HepG2 (cell line): ENCODE measurements around the gene APBB2. TPM values are rescaled to one million over a fixed set of nuclear protein-coding genes. Genes with fewer than 3 reads are reported as not detected.

Source experiments
- ATAC-seq: fragments of 200-7000 bp; cut with Tn5 transposase; 3 replicates; pipeline ENCODE4 v1.9.1; 2020; ENCODE audit warnings: mild to moderate bottlenecking, moderate library complexity
- BruUV-seq: library from RNA; stranded (reverse); fragments of 400-500 nt; replicated peaks from 2 replicates; lab custom pipeline; 2021; lab: Mats Ljungman, UMichigan
- CTCF ChIA-PET: fragments of 300-600 bp; formaldehyde crosslinking; extraction: SDS; loops from one replicate; lab custom pipeline; 2021; ENCODE audit warnings: low total read pairs, inconsistent platforms, low intra/inter-chr PET ratio; lab: Yijun Ruan, JAX
- POLR2A ChIA-PET: fragments of 350-600 bp; sonication (Branson Sonifier 250); formaldehyde crosslinking; loops from one replicate; lab custom pipeline; 2020; ENCODE audit warnings: antibody characterized with exemption, inconsistent platforms; lab: Yijun Ruan, JAX
- DNase-seq: peaks from one replicate; pipeline ENCODE4 v3.0.0-alpha.2; 2015; ENCODE audit warnings: low spot score
- FAIRE-seq: peaks from 3 replicates; lab custom pipeline; 2011; peaks lifted over from hg19 to GRCh38; lab: Jason Lieb, UNC
- H2AFZ ChIP-seq: one replicate; pipeline ENCODE4 v1.6.1; 2011; ENCODE audit warnings: low read length, inconsistent platforms
- H3K27ac ChIP-seq: fragments of 300-600 bp; 3 replicates; pipeline ENCODE4 v1.8.0; 2011; ENCODE audit warnings: mixed run types, mild to moderate bottlenecking, mixed read lengths, low read length, inconsistent platforms; ENCODE audit not compliant: insufficient read depth; ENCODE audit errors: extremely low read length
- H3K27me3 ChIP-seq, 2 experiments: fragments of 200-600 bp in 1 of 2; 2 replicates in 1 of 2; 3 replicates in 1 of 2; pipeline versions ENCODE4 v1.6.0 to v1.8.0; 2011; ENCODE audit warnings: low read length in 2 of 2, mild to moderate bottlenecking in 2 of 2, moderate library complexity in 2 of 2, inconsistent platforms in 1 of 2; ENCODE audit not compliant: insufficient read depth in 2 of 2, control insufficient read depth in 1 of 2
- H3K36me3 ChIP-seq, 2 experiments: fragments of 200-600 bp in 1 of 2; replicated peaks in 1 of 2; 2 replicates in 1 of 2; 3 replicates in 1 of 2; pipeline versions ENCODE4 v1.5.1 to v1.8.0; 2011; ENCODE audit warnings: low read length in 2 of 2, inconsistent platforms in 1 of 2; ENCODE audit not compliant: insufficient read depth in 2 of 2, control insufficient read depth in 1 of 2
- H3K4me1 ChIP-seq: 2 replicates; pipeline ENCODE4 v1.5.1; 2012; ENCODE audit warnings: low read length, inconsistent platforms; ENCODE audit not compliant: insufficient read depth
- H3K4me2 ChIP-seq: 2 replicates; pipeline ENCODE4 v1.6.0; 2011; ENCODE audit warnings: low read depth, low read length, inconsistent platforms
- H3K4me3 ChIP-seq, 3 experiments: fragments of 200-600 bp in 1 of 3; sonication (generic), shearing (Covaris generic) in 1 of 3; replicated peaks in 1 of 3; 2 replicates each; pipeline ENCODE4 v1.5.1; 2011 to 2016; ENCODE audit warnings: low read length in 3 of 3, inconsistent platforms in 2 of 3, low read depth in 2 of 3, mild to moderate bottlenecking in 2 of 3, control low read depth in 1 of 3, mixed read lengths in 1 of 3; ENCODE audit not compliant: insufficient read depth in 1 of 3
- H3K79me2 ChIP-seq: one replicate; pipeline ENCODE4 v1.6.1; 2011; ENCODE audit warnings: low read length, inconsistent platforms; ENCODE audit not compliant: insufficient read depth
- H3K9ac ChIP-seq: 2 replicates; pipeline ENCODE4 v1.6.0; 2011; ENCODE audit warnings: mild to moderate bottlenecking, low read depth, low read length, inconsistent platforms; ENCODE audit not compliant: insufficient read depth
- H3K9me3 ChIP-seq: 2 replicates; pipeline ENCODE4 v1.5.1; 2012; ENCODE audit warnings: mild to moderate bottlenecking, low read length
- H4K20me1 ChIP-seq: 2 replicates; pipeline ENCODE4 v1.6.0; 2011; ENCODE audit warnings: inconsistent platforms, mild to moderate bottlenecking, low read length, moderate library complexity; ENCODE audit not compliant: insufficient read depth
- AGO1 ChIP-seq: fragments of 200-400 bp; formaldehyde crosslinking; IDR thresholded peaks from 2 replicates; pipeline ENCODE4 v1.6.1; 2017; ENCODE audit warnings: mild to moderate bottlenecking, low read depth, low read length, moderate library complexity; ENCODE audit not compliant: poor library complexity, severe bottlenecking
- ARNT2 ChIP-seq: sonication (generic); formaldehyde crosslinking; IDR thresholded peaks from 2 replicates; pipeline ENCODE4 v1.8.0; 2022; ENCODE audit warnings: mild to moderate bottlenecking, low read depth, missing genetic modification reagents, moderate library complexity
- BATF2 ChIP-seq: sonication (generic); formaldehyde crosslinking; IDR thresholded peaks from 2 replicates; pipeline ENCODE4 v1.8.0; 2022; ENCODE audit warnings: mild to moderate bottlenecking, missing genetic modification reagents, moderate library complexity
- CERS6 ChIP-seq: sonication (generic); formaldehyde crosslinking; IDR thresholded peaks from 2 replicates; pipeline ENCODE4 v1.5.0; 2020; ENCODE audit warnings: missing genetic modification reagents
- GZF1 ChIP-seq: sonication (generic); formaldehyde crosslinking; IDR thresholded peaks from 2 replicates; pipeline ENCODE4 v1.5.1; 2020; ENCODE audit warnings: mild to moderate bottlenecking, missing genetic modification reagents
- HOXA3 ChIP-seq: sonication (generic); formaldehyde crosslinking; IDR thresholded peaks from 2 replicates; pipeline ENCODE4 v1.5.0; 2020; ENCODE audit warnings: missing genetic modification reagents
- IRF9 ChIP-seq: sonication (generic); formaldehyde crosslinking; IDR thresholded peaks from 2 replicates; pipeline ENCODE4 v1.8.0; 2022; ENCODE audit warnings: missing genetic modification reagents, mild to moderate bottlenecking, borderline replicate concordance
- KLF6 ChIP-seq: IDR thresholded peaks from 2 replicates; pipeline ENCODE4 v1.8.0; 2016; ENCODE audit warnings: missing biosample characterization, missing genetic modification reagents
- MAF1 ChIP-seq: sonication (generic); formaldehyde crosslinking; IDR thresholded peaks from 2 replicates; pipeline ENCODE4 v1.5.0; 2020; ENCODE audit warnings: missing genetic modification reagents, borderline replicate concordance
- NFAT5 ChIP-seq: sonication (generic); formaldehyde crosslinking; IDR thresholded peaks from 2 replicates; pipeline ENCODE4 v1.4.0; 2020; ENCODE audit warnings: missing genetic modification reagents
- NFRKB ChIP-seq: fragments of 450-650 bp; IDR thresholded peaks from 2 replicates; pipeline ENCODE4 v1.6.1; 2017
- REPIN1 ChIP-seq: sonication (generic); formaldehyde crosslinking; IDR thresholded peaks from 2 replicates; pipeline ENCODE4 v1.8.0; 2022; ENCODE audit warnings: missing genetic modification reagents, low read depth, mild to moderate bottlenecking, borderline replicate concordance
- SP140L ChIP-seq: sonication (generic); formaldehyde crosslinking; IDR thresholded peaks from 2 replicates; pipeline ENCODE4 v1.4.0; 2020; ENCODE audit warnings: missing genetic modification reagents, borderline replicate concordance
- SP4 ChIP-seq: sonication (generic); formaldehyde crosslinking; IDR thresholded peaks from 2 replicates; pipeline ENCODE4 v1.8.1; 2023; ENCODE audit warnings: mild to moderate bottlenecking, missing genetic modification reagents
- TBX3 ChIP-seq: fragments of 450-650 bp; IDR thresholded peaks from 2 replicates; pipeline ENCODE4 v1.6.1; 2017; ENCODE audit warnings: antibody characterized with exemption, mild to moderate bottlenecking, inconsistent platforms, borderline replicate concordance
- TOE1 ChIP-seq: sonication (generic); formaldehyde crosslinking; IDR thresholded peaks from 2 replicates; pipeline ENCODE4 v1.4.0; 2020; ENCODE audit warnings: mild to moderate bottlenecking, missing genetic modification reagents
- ZNF746 ChIP-seq: sonication (generic); formaldehyde crosslinking; IDR thresholded peaks from 2 replicates; pipeline ENCODE4 v1.8.0; 2022; ENCODE audit warnings: mild to moderate bottlenecking, missing genetic modification reagents
- ZNF781 ChIP-seq: sonication (generic); formaldehyde crosslinking; IDR thresholded peaks from 2 replicates; pipeline ENCODE4 v1.5.1; 2020; ENCODE audit warnings: borderline replicate concordance, mild to moderate bottlenecking, missing genetic modification reagents; ENCODE audit errors: not compliant biosample characterization
- WGBS: methylation state at CpG from one replicate; pipeline ENCODE4 v1.1.6; 2017; ENCODE audit warnings: low lambda C conversion rate; 5-methylcytosine and 5-hydroxymethylcytosine counted together
- in situ Hi-C: cut with HindIII; loops from 2 replicates; pipeline ENCODE4 v1.10.0; 2017; ENCODE audit warnings: low pct_unique_long_range_greater_than_20kb; ENCODE audit not compliant: extremely low pct_ligation_motif_present
- intact Hi-C: fragments of 100-400 bp; cut with micrococcal nuclease; formaldehyde crosslinking; loops from one replicate; pipeline ENCODE4 v1.10.0; 2022; ENCODE audit not compliant: unreplicated experiment
- polyA plus RNA-seq, 8 experiments: library from polyadenylated mRNA; depleted of rRNA in 3 of 8; stranded (reverse) in 7 of 8; unstranded in 1 of 8; fragments of >200 nt; fragmentation: Illumina TruSeq in 4 of 8; extraction: Trizol in 4 of 8; gene quantifications; 2 replicates each; pipeline versions ENCODE4 v1.2.1 to v1.2.3, GENCODE V29; 2011 to 2016; ENCODE audit warnings: low read depth in 4 of 8, missing spikeins in 1 of 8, mixed read lengths in 1 of 8; ENCODE audit not compliant: insufficient read depth in 1 of 8
- total RNA-seq, 5 experiments: library from RNA; depleted of rRNA; stranded (reverse); fragments of >200 nt; fragmentation: Illumina TruSeq; extraction: Trizol; gene quantifications; 2 replicates each; pipeline ENCODE4 v1.2.3, GENCODE V29; 2016; ENCODE audit warnings: low read depth in 1 of 5

APBB2 gene
- total and polyA plus RNA-seq, 2 of the 13 experiments (the other 11 are each of a cell fraction or from before 2014, with no cell fraction given) = 11.7 to 17.0 TPM

GRCh38 chr4:41067369-41067768 lies 147.0 kb downstream of the APBB2 start:
- no peak overlapping the region for H3K4me3 ChIP-seq
- 0 out of 5 replicates have a peak, but pooled peaks cover 0 to 1% of the 10 kb centered on the region in 2 experiments for H3K36me3 ChIP-seq
- FAIRE-seq (no peak), DNase-seq (no peak), ATAC-seq (no peak)
- no peaks in the 10 kb centered on the region for H3K4me1 ChIP-seq
- H3K27ac ChIP-seq = no peak overlapping the region
- H3K4me2 ChIP-seq = no peak overlapping the region
- no peaks in the 10 kb centered on the region for H3K27me3 ChIP-seq
- no peak overlapping the region for H3K9ac ChIP-seq
- no peak overlapping the region for H2AFZ ChIP-seq
- POLR2A ChIA-PET = no interaction called here
- CTCF ChIA-PET = no interaction called here
- H3K9me3 ChIP-seq = no peaks in the 10 kb centered on the region
- BruUV-seq = no TSS peak
- no peaks in the 10 kb centered on the region for H3K79me2 ChIP-seq
- in situ Hi-C loops = no loop called here
- no peaks in the 10 kb centered on the region; the same call in 1 of the 2 replicates for H4K20me1 ChIP-seq
- intact Hi-C loops = no loop called here
- 83% methylated on average over 5 of the region's 5 CpGs for WGBS
- TF ChIP-seq SP140L (CRISPR knock-in tag) (no peak), MAF1 (no peak), NFRKB (no peak), CERS6 (no peak), ZNF781 (CRISPR knock-in tag) (no peak), GZF1 (no peak), HOXA3 (CRISPR knock-in tag) (no peak), TOE1 (CRISPR knock-in tag) (no peak), KLF6 (CRISPR knock-in tag) (no peak), SP4 (CRISPR knock-in tag) (no peak), NFAT5 (CRISPR knock-in tag) (no peak), REPIN1 (no peak), ARNT2 (CRISPR knock-in tag) (no peak), ZNF746 (CRISPR knock-in tag) (no peak), AGO1 (no peak), BATF2 (CRISPR knock-in tag) (no peak), TBX3 (no peak), IRF9 (CRISPR knock-in tag) (no peak)
